SKM-1 (cell line): ENCODE measurements around the gene PDLIM1.

Experiments used
- DNase-seq: peaks from one replicate; lab custom pipeline; 2025; ENCODE audit not compliant: unreplicated experiment; lab: John Stamatoyannopoulos, UW

The PDLIM1 gene

GRCh38 chr10:95290461-95291364, at the start of gene PDLIM1:
TSS of gene PDLIM1 (minus strand) at chr10:95291003. CDS start at chr10:95290915, 88 bp downstream.
- DNase-seq = peak; percentile 59

GRCh38 chr10:95339863-95340262, 49.1 kb upstream of the PDLIM1 start:
- DNase-seq = no peak

GRCh38 chr10:95337423-95338160, 46.8 kb upstream of the PDLIM1 start:
- no peak for DNase-seq

GRCh38 chr10:95336702-95337101, 45.9 kb upstream of the PDLIM1 start:
- no peak for DNase-seq

- DNase-seq = no peak
Observed at GRCh38 chr10:95335933-95336699, 45.3 kb upstream of the PDLIM1 start.

GRCh38 chr10:95334805-95335144, 44.0 kb upstream of the PDLIM1 start:
- no peak for DNase-seq

- DNase-seq = no peak
Observed at GRCh38 chr10:95333997-95334804, 43.4 kb upstream of the PDLIM1 start.

- DNase-seq = no peak
Observed at GRCh38 chr10:95332666-95333249, 42.0 kb upstream of the PDLIM1 start.

- no peak for DNase-seq
Observed at GRCh38 chr10:95331596-95332130, 40.9 kb upstream of the PDLIM1 start.

GRCh38 chr10:95330966-95331453, 40.2 kb upstream of the PDLIM1 start:
- no peak for DNase-seq

- no peak for DNase-seq
Observed at GRCh38 chr10:95329296-95329695, 38.5 kb upstream of the PDLIM1 start.

- DNase-seq = no peak
Observed at GRCh38 chr10:95328013-95328412, 37.2 kb upstream of the PDLIM1 start.

GRCh38 chr10:95327367-95327766, 36.6 kb upstream of the PDLIM1 start:
- no peak for DNase-seq

- no peak for DNase-seq
Observed at GRCh38 chr10:95326396-95326795, 35.6 kb upstream of the PDLIM1 start.

- no peak for DNase-seq
Observed at GRCh38 chr10:95325863-95326262, 35.1 kb upstream of the PDLIM1 start.

- no peak for DNase-seq
Observed at GRCh38 chr10:95324436-95325268, 33.8 kb upstream of the PDLIM1 start.

GRCh38 chr10:95321554-95322301, 30.9 kb upstream of the PDLIM1 start:
- DNase-seq = no peak

GRCh38 chr10:95319239-95319638, 28.4 kb upstream of the PDLIM1 start:
- no peak for DNase-seq
